ENCODE results near the gene BRD2.

The BRD2 gene

DNA sequence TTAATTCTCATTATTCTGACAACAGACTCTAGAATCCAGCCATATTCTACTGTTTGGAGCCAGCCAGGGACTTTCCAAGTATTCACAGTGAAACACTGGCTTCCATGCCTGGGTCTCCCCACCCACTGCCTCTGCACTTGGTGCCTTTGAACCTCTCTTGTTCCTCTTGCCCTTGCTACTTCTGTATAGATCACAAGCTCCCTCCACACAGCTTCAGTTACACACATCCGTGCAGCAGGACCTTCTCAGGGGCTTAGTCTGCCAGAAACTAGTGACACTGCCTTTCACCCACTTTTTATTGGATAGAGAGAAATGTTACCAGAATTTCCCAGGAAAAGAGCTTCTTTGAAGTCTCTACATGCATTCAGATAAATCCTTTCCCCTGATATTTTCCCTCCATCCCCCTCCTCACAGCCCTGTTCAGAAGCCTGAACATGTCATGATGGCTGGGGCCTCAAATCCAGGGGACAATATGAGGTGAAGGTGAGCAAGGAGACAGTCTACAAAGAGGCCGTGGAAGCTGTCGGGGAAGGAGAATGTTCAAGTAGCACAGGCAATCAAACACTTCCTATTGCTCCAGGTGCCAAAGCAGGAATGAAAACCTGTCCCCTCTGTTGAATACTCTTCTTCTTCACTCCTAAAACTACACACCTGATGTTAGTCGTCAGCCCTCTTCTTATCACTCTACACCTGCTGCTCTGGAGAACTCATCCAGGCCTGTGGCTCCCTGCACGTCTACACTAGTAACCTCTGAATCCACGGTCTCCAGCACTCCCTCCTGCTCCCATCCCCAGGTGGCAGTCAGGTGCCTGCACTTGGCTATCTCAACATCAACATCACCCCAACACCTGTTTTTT is 61.2 kb downstream of the BRD2 start:
- DNase-seq (ENCODE audit: low read depth, low spot score) = no peak

GRCh38 chr6:33030245-33030644 is 61.9 kb downstream of the BRD2 start:
- no peak for DNase-seq (ENCODE audit: low read depth, low spot score)

Data from activated naive CD8-positive, alpha-beta T cell treated with anti-CD3 and anti-CD28 coated beads, Interleukin-2, amount 50 U/mL, for 16 hours (primary cell).